Right renal pelvis (tissue), 4 donors: Measurements from ENCODE around the gene TTPAL. TPM values are rescaled to one million over a fixed set of nuclear protein-coding genes. Genes with fewer than 3 reads are reported as not detected.
A peak's percentile ranks its signal among the peaks of the same experiment; 100 is the strongest.

ENCODE experiments used
- DNase-seq, 4 donors: peaks; one replicate each; pipeline ENCODE4 v3.0.0-alpha.2; 2013; ENCODE audit warnings: low read depth in 4 of 4, low spot score in 3 of 4, missing footprints in 1 of 4
- polyA plus RNA-seq, 4 donors: library from polyadenylated mRNA; unstranded; fragments of 120-200 nt; gene quantifications; one replicate each; pipeline ENCODE4 v1.2.1, GENCODE V29; 2013; ENCODE audit not compliant: insufficient read length in 4 of 4

The TTPAL gene
- polyA plus RNA-seq, 4 donors = 12.5 to 14.1 (median 13.0) TPM

- DNase-seq = no peak
These were observed 20.3 kb downstream of the TTPAL start for GRCh38 chr20:44495802-44496481.

GRCh38 chr20:44496976-44497375 is 21.3 kb downstream of the TTPAL start:
- DNase-seq = no peak

- DNase-seq = no peak
These were observed 22.1 kb downstream of the TTPAL start for GRCh38 chr20:44497761-44498160.

- no peak for DNase-seq
These were observed 24.5 kb downstream of the TTPAL start for GRCh38 chr20:44500221-44500620.

GRCh38 chr20:44501448-44501847 is 25.8 kb downstream of the TTPAL start:
- no peak for DNase-seq

- DNase-seq = no peak
These were observed 27.3 kb downstream of the TTPAL start for GRCh38 chr20:44502968-44503367.

- no peak for DNase-seq
These were observed 29.0 kb downstream of the TTPAL start for GRCh38 chr20:44504402-44505307.

GRCh38 chr20:44509762-44510161 is 34.1 kb downstream of the TTPAL start:
- no peak for DNase-seq

- DNase-seq = no peak
These were observed 38.2 kb downstream of the TTPAL start for GRCh38 chr20:44513871-44514270.

GRCh38 chr20:44516491-44516890 is 40.8 kb downstream of the TTPAL start:
- DNase-seq = no peak

- DNase-seq = no peak
These were observed 41.8 kb downstream of the TTPAL start for GRCh38 chr20:44517454-44517853.

- no peak for DNase-seq
These were observed 42.6 kb downstream of the TTPAL start for GRCh38 chr20:44518248-44518647.

GRCh38 chr20:44520881-44521280 is 45.2 kb downstream of the TTPAL start:
- no peak for DNase-seq

GRCh38 chr20:44521484-44522481 is 46.1 kb downstream of the TTPAL start, which contains the start of gene SERINC3:
SERINC3 (minus strand) TSS chr20:44522070; CDS start chr20:44521951, 119 bp downstream.
- DNase-seq = peak; percentile 87 to 91 (median 89)

GRCh38 chr20:44522841-44523240 is 47.2 kb downstream of the TTPAL start:
- DNase-seq = no peak

GRCh38 chr20:44523746-44524145 is 48.1 kb downstream of the TTPAL start:
- no peak for DNase-seq

GRCh38 chr20:44526129-44526528 is 50.5 kb downstream of the TTPAL start:
- no peak for DNase-seq

GRCh38 chr20:44527716-44528199 is 52.1 kb downstream of the TTPAL start:
- DNase-seq = no peak

GRCh38 chr20:44528309-44528708 is 52.6 kb downstream of the TTPAL start:
- DNase-seq = no peak

GRCh38 chr20:44532259-44532980 is 56.7 kb downstream of the TTPAL start:
- DNase-seq = no peak
